HCT116 (cell line): Measurements from ENCODE around the gene MTFR1L. TPM values are rescaled to one million over a fixed set of nuclear protein-coding genes. Genes with fewer than 3 reads are reported as not detected.

Experiments used
- ATAC-seq: fragments of 200-7000 bp; cut with Tn5 transposase; 2 replicates; pipeline ENCODE4 v1.9.1; 2020; ENCODE audit warnings: mild to moderate bottlenecking, moderate library complexity
- BruUV-seq: library from RNA; stranded (reverse); fragments of 400-500 nt; replicated peaks from 2 replicates; lab custom pipeline; 2021; lab: Mats Ljungman, UMichigan
- CTCF ChIA-PET: fragments of 300-600 bp; sonication (Branson Sonifier 250); formaldehyde crosslinking; loops from one replicate; lab custom pipeline; 2021; ENCODE audit warnings: antibody characterized with exemption; lab: Charles Lee
- POLR2A ChIA-PET: fragments of 300-600, 350-600 bp; sonication (Branson Sonifier 250); formaldehyde crosslinking; loops from one replicate; lab custom pipeline; 2021; ENCODE audit warnings: antibody characterized with exemption; lab: Charles Lee
- RAD21 ChIA-PET, 2 experiments: fragments of 300-600 bp; sonication (Branson Sonifier 250); formaldehyde crosslinking; loops; one replicate each; lab custom pipeline; 2023; ENCODE audit warnings: low total read pairs in 2 of 2; ENCODE audit not compliant: uncharacterized antibody in 2 of 2, unreplicated experiment in 2 of 2, low non-redundant PET in 1 of 2; lab: Charles Lee
- DNase-seq: peaks from one replicate; pipeline ENCODE4 v3.0.0-alpha.2; 2010; ENCODE audit warnings: low read depth, low spot score
- H2AFZ ChIP-seq: fragments of 200-600 bp; shearing (Covaris generic), sonication (generic); 2 replicates; pipeline ENCODE4 v1.6.1; 2017; ENCODE audit warnings: low read depth, mixed run types, mixed read lengths, antibody characterized with exemption, low read length; ENCODE audit not compliant: poor library complexity, severe bottlenecking
- H3K27ac ChIP-seq: 2 replicates; pipeline ENCODE4 v1.5.1; 2012; ENCODE audit warnings: low read depth, low read length
- H3K27me3 ChIP-seq: fragments of 200-600 bp; sonication (generic); 2 replicates; pipeline ENCODE4 v1.6.1; 2016; ENCODE audit warnings: mixed run types, low read length, mixed read lengths; ENCODE audit not compliant: insufficient read depth
- H3K36me3 ChIP-seq, 2 experiments: fragments of 200-500 bp in 1 of 2; fragments of 200-600 bp in 1 of 2; sonication (Bioruptor generic) in 1 of 2; sonication (generic) in 1 of 2; 2 replicates each; pipeline versions ENCODE4 v1.5.1 to v1.6.1; 2014 to 2016; ENCODE audit warnings: low read length in 2 of 2, inconsistent platforms in 1 of 2, mixed read lengths in 1 of 2, mixed run types in 1 of 2; ENCODE audit not compliant: insufficient read depth in 2 of 2, control insufficient read depth in 1 of 2
- H3K4me1 ChIP-seq, 2 experiments: fragments of 200-600 bp in 1 of 2; sonication (generic) in 1 of 2; 2 replicates each; pipeline versions ENCODE4 v1.5.1 to v1.6.1; 2012 to 2017; ENCODE audit warnings: low read length in 2 of 2, inconsistent platforms in 1 of 2, mild to moderate bottlenecking in 1 of 2, mixed read lengths in 1 of 2, mixed run types in 1 of 2, moderate library complexity in 1 of 2; ENCODE audit not compliant: insufficient read depth in 2 of 2, control insufficient read depth in 1 of 2
- H3K4me2 ChIP-seq: fragments of 200-600 bp; sonication (generic); 2 replicates; pipeline ENCODE4 v1.6.1; 2017; ENCODE audit warnings: mixed run types, low read length, mixed read lengths
- H3K4me3 ChIP-seq, 2 experiments: fragments of 200-600 bp in 1 of 2; sonication (generic) in 1 of 2; replicated peaks in 1 of 2; 2 replicates each; pipeline ENCODE4 v1.5.1; 2011 to 2016; ENCODE audit warnings: low read length in 2 of 2, control low read depth in 1 of 2, low read depth in 1 of 2, mild to moderate bottlenecking in 1 of 2, mixed read lengths in 1 of 2, mixed run types in 1 of 2
- H3K79me2 ChIP-seq: fragments of 200-600 bp; sonication (generic); 2 replicates; pipeline ENCODE4 v1.6.1; 2017; ENCODE audit warnings: mild to moderate bottlenecking, mixed run types, low read length, moderate library complexity, mixed read lengths; ENCODE audit not compliant: insufficient read depth
- H3K9ac ChIP-seq: fragments of 200-600 bp; sonication (generic); 2 replicates; pipeline ENCODE4 v1.6.1; 2016; ENCODE audit warnings: low read length, mixed read lengths
- H3K9me2 ChIP-seq: fragments of 200-600 bp; sonication (generic), shearing (Covaris generic); 2 replicates; pipeline ENCODE4 v1.6.1; 2017; ENCODE audit warnings: mixed run types, mild to moderate bottlenecking, moderate library complexity; ENCODE audit not compliant: insufficient read depth
- H3K9me3 ChIP-seq, 2 experiments: fragments of 200-500 bp in 1 of 2; fragments of 200-600 bp in 1 of 2; sonication (Bioruptor generic) in 1 of 2; sonication (generic) in 1 of 2; 2 replicates each; pipeline ENCODE4 v1.6.1; 2014 to 2017; ENCODE audit warnings: low read length in 2 of 2, mixed read lengths in 2 of 2, inconsistent platforms in 1 of 2, low read depth in 1 of 2, mild to moderate bottlenecking in 1 of 2, mixed run types in 1 of 2, moderate library complexity in 1 of 2; ENCODE audit not compliant: control insufficient read depth in 1 of 2, insufficient read depth in 1 of 2
- H4K20me1 ChIP-seq: fragments of 200-600 bp; sonication (generic), shearing (Covaris generic); 2 replicates; pipeline ENCODE4 v1.6.1; 2017; ENCODE audit warnings: mixed run types, mild to moderate bottlenecking, moderate library complexity; ENCODE audit not compliant: insufficient read depth
- FOSL1 ChIP-seq: IDR thresholded peaks from 2 replicates; pipeline ENCODE4 v1.6.1; 2012; ENCODE audit warnings: low read depth
- POLR2AphosphoS5 ChIP-seq: IDR thresholded peaks from 2 replicates; pipeline ENCODE4 v1.6.1; 2011; ENCODE audit warnings: mild to moderate bottlenecking, low read depth, low read length, moderate library complexity
- REST ChIP-seq: IDR thresholded peaks from 2 replicates; pipeline ENCODE4 v1.6.1; 2012; ENCODE audit warnings: low read depth
- SRF ChIP-seq: IDR thresholded peaks from 2 replicates; pipeline ENCODE4 v1.6.1; 2012; ENCODE audit warnings: low read depth
- ZNF274 ChIP-seq: fragments of 200-500 bp; sonication (Bioruptor generic); IDR thresholded peaks from 2 replicates; pipeline ENCODE4 v1.6.1; 2014; ENCODE audit warnings: mild to moderate bottlenecking, low read depth, low read length, inconsistent platforms
- intact Hi-C: fragments of 100-400 bp; cut with micrococcal nuclease; formaldehyde crosslinking; loops from 2 replicates; pipeline ENCODE4 v1.10.0; 2022
- total RNA-seq: library from RNA; stranded (reverse); gene quantifications from one replicate; pipeline ENCODE4 v1.2.1, GENCODE V29; 2021; ENCODE audit not compliant: unreplicated experiment

MTFR1L gene
- total RNA-seq, 1 experiment from 2014 or later, result 35.8 TPM

- POLR2A ChIA-PET, result no interaction called here
- intact Hi-C loops, result no loop called here
- no peak overlapping the region for H3K4me3 ChIP-seq
- RAD21 ChIA-PET, result no interaction called here
- CTCF ChIA-PET, result no interaction called here
- H3K27ac ChIP-seq, result no peak overlapping the region
- DNase-seq (no peak), ATAC-seq (no peak)
- no peaks in the 10 kb centered on the region for H3K36me3 ChIP-seq
- no peaks in the 10 kb centered on the region for H3K9me2 ChIP-seq
- no TSS peak for BruUV-seq
- no peak overlapping the region for H3K4me2 ChIP-seq
- H3K9ac ChIP-seq, result no peak overlapping the region
- TF ChIP-seq ZNF274 (no peak), SRF (no peak)
- peaks cover 16 to 17% of the 10 kb centered on the region in 2 experiments for H3K4me1 ChIP-seq
- H2AFZ ChIP-seq, result no peak overlapping the region
- no peaks in the 10 kb centered on the region for H3K9me3 ChIP-seq
- no peaks in the 10 kb centered on the region for H3K27me3 ChIP-seq
- H3K79me2 ChIP-seq, result no peaks in the 10 kb centered on the region
- no peaks in the 10 kb centered on the region for H4K20me1 ChIP-seq
These were observed 34.3 kb upstream of the MTFR1L start for GRCh38 chr1:25785333-25786067.

GRCh38 chr1:25786887-25787759 is 32.6 kb upstream of the MTFR1L start:
- Histone ChIP-seq H3K4me2 (peak overlapping the region; percentile 34), H4K20me1 (no peaks in the 10 kb centered on the region), H3K36me3 (no peaks in the 10 kb centered on the region), H3K27ac (no peak overlapping the region), H3K79me2 (no peaks in the 10 kb centered on the region), H3K4me3 (no peak overlapping the region), H3K27me3 (no peaks in the 10 kb centered on the region), H2AFZ (peak overlapping the region; percentile 32), H3K4me1 (peaks cover 13 to 14% of the 10 kb centered on the region in 2 experiments), H3K9me3 (no peaks in the 10 kb centered on the region), H3K9ac (no peak overlapping the region), H3K9me2 (no peaks in the 10 kb centered on the region)
- DNase-seq (no peak), ATAC-seq (peak; percentile 54; the same call in 1 of the 2 replicates)
- BruUV-seq, result no TSS peak
- CTCF ChIA-PET, result interaction anchor here (1.3 kb wide), 1 partner anchor 11 kb away, joined by 5 read pairs; no protein-coding TSS in a partner anchor
- intact Hi-C loops, result no loop called here
- TF ChIP-seq FOSL1, result peak; percentile 22; the same call in 1 of the 2 replicates
- no peak for TF ChIP-seq POLR2AphosphoS5
- no peak for TF ChIP-seq REST
- POLR2A ChIA-PET, result interaction anchor here (0.6 kb wide), 1 partner anchor 265 kb away, joined by 4 read pairs; no protein-coding TSS in a partner anchor
- RAD21 ChIA-PET, result no interaction called here
